PFSK-1 (cell line): ENCODE results near the gene ZNF239.

ENCODE experiments used
- FOXP2 ChIP-seq: optimal IDR thresholded peaks from 2 replicates; pipeline ENCODE3; 2011; ENCODE audit warnings: borderline replicate concordance, control low read depth, inconsistent platforms; ENCODE audit not compliant: insufficient read depth; ENCODE audit errors: extremely low read length, extremely low read depth
- POLR2AphosphoS5 ChIP-seq: IDR thresholded peaks from 2 replicates; pipeline ENCODE4 v1.6.1; 2012; ENCODE audit warnings: low read depth, mild to moderate bottlenecking, control low read depth, low read length, moderate library complexity
- REST ChIP-seq, 2 experiments: IDR thresholded peaks; 2 replicates each; pipeline versions ENCODE4 v1.6.1 to v1.8.0; 2011 to 2012; ENCODE audit warnings: low read depth in 2 of 2, low read length in 2 of 2, control low read depth in 1 of 2, inconsistent platforms in 1 of 2, mild to moderate bottlenecking in 1 of 2, moderate library complexity in 1 of 2; ENCODE audit not compliant: insufficient read depth in 1 of 2
- SIN3A ChIP-seq: IDR thresholded peaks from 2 replicates; pipeline ENCODE4 v1.6.1; 2012; ENCODE audit warnings: mild to moderate bottlenecking, low read length, moderate library complexity, borderline replicate concordance; ENCODE audit not compliant: insufficient read depth
- TAF1 ChIP-seq: IDR thresholded peaks from 2 replicates; pipeline ENCODE4 v1.6.1; 2012; ENCODE audit warnings: low read length, control low read depth, borderline replicate concordance; ENCODE audit not compliant: insufficient read depth

ZNF239 gene

GRCh38 chr10:43599333-43599732 is 24.9 kb upstream of the ZNF239 start:
- no peak for TF ChIP-seq FOXP2

GRCh38 chr10:43598446-43598845 is 24.0 kb upstream of the ZNF239 start:
- TF ChIP-seq TAF1 (no peak), POLR2AphosphoS5 (no peak), REST (IDR thresholded peaks at IDR 0.05; ENCODE audit: insufficient read depth in 1 of 2, low read depth in 2 of 2, low read length in 2 of 2) (no peak), SIN3A (no peak), FOXP2 (no peak)

GRCh38 chr10:43596546-43596945 is 22.1 kb upstream of the ZNF239 start:
- no peak for TF ChIP-seq REST (IDR thresholded peaks at IDR 0.05; ENCODE audit: insufficient read depth in 1 of 2, low read depth in 2 of 2, low read length in 2 of 2)
- TF ChIP-seq POLR2AphosphoS5, result no peak
- TF ChIP-seq FOXP2, result no peak
- no peak for TF ChIP-seq TAF1
- no peak for TF ChIP-seq SIN3A

- TF ChIP-seq FOXP2 (no peak), REST (IDR thresholded peaks at IDR 0.05; ENCODE audit: insufficient read depth in 1 of 2, low read depth in 2 of 2, low read length in 2 of 2) (no peak), POLR2AphosphoS5 (no peak)
These were observed 21.4 kb upstream of the ZNF239 start for GRCh38 chr10:43595739-43596298.

GRCh38 chr10:43594944-43595589 is 20.7 kb upstream of the ZNF239 start:
- TF ChIP-seq SIN3A (no peak), REST (IDR thresholded peaks at IDR 0.05; ENCODE audit: insufficient read depth in 1 of 2, low read depth in 2 of 2, low read length in 2 of 2) (no peak), FOXP2 (no peak), POLR2AphosphoS5 (no peak), TAF1 (no peak)
